Gastroesophageal sphincter (tissue), 4 donors: ENCODE data around the gene SLC29A4. TPM values are rescaled to one million over a fixed set of nuclear protein-coding genes. Genes with fewer than 3 reads are reported as not detected.
"Not testable (repeated sequence)": the region's sequence is repeated elsewhere in the genome, so short reads cannot be mapped to it uniquely, and the experiment has no call there.

Experiments used
- ATAC-seq: fragments of 150-250 bp; one replicate; pipeline ENCODE4 v1.9.1; 2016; ENCODE audit warnings: mild to moderate bottlenecking, moderate library complexity
- H3K27ac ChIP-seq, 4 donors: fragments of 200-600 bp; sonication (generic) in 3 of 4; 1 replicate in 3 of 4; 2 replicates in 1 of 4; pipeline ENCODE4 v1.5.1; 2016 to 2019
- H3K27me3 ChIP-seq: fragments of 200-600 bp; sonication (generic); one replicate; pipeline ENCODE4 v1.5.1; 2019
- H3K36me3 ChIP-seq, 2 donors: fragments of 200-600 bp; sonication (generic); one replicate each; pipeline ENCODE4 v1.5.1; 2019; ENCODE audit warnings: control low read depth in 1 of 2
- H3K4me1 ChIP-seq, 3 donors: fragments of 200-600 bp; sonication (generic); 1 replicate in 2 of 3; 2 replicates in 1 of 3; pipeline ENCODE4 v1.5.1; 2016 to 2019; ENCODE audit warnings: control low read depth in 2 of 3
- H3K4me3 ChIP-seq, 2 donors: fragments of 200-600 bp; sonication (generic); one replicate each; pipeline ENCODE4 v1.5.1; 2019; ENCODE audit warnings: mild to moderate bottlenecking in 1 of 2, moderate library complexity in 1 of 2
- H3K9me3 ChIP-seq, 3 donors: fragments of 200-600 bp; sonication (generic); one replicate each; pipeline ENCODE4 v1.5.1; 2017 to 2019; ENCODE audit warnings: control low read depth in 2 of 3
- CTCF ChIP-seq, 4 experiments: fragments of 200-600 bp in 2 of 4; fragments of 450-650 bp in 2 of 4; sonication (generic) in 1 of 4; IDR thresholded peaks; one replicate each; pipeline ENCODE4 v1.5.1; 2017 to 2019; ENCODE audit warnings: antibody characterized with exemption in 4 of 4, mild to moderate bottlenecking in 2 of 4, moderate library complexity in 2 of 4
- EP300 ChIP-seq: sonication (generic); formaldehyde crosslinking; IDR thresholded peaks from one replicate; pipeline ENCODE4 v1.6.1; 2017; ENCODE audit warnings: antibody characterized with exemption, mild to moderate bottlenecking
- POLR2A ChIP-seq, 2 donors: fragments of 450-650 bp; IDR thresholded peaks; one replicate each; pipeline ENCODE4 v1.6.1; 2017; ENCODE audit warnings: antibody characterized with exemption in 2 of 2, mild to moderate bottlenecking in 2 of 2, moderate library complexity in 1 of 2
- POLR2AphosphoS5 ChIP-seq: sonication (generic); formaldehyde crosslinking; IDR thresholded peaks from one replicate; pipeline ENCODE4 v1.6.1; 2017; ENCODE audit warnings: antibody characterized with exemption
- WGBS, 2 donors: methylation state at CpG; one replicate each; pipeline ENCODE4 v1.1.5; 2018; ENCODE audit warnings: low coverage in 1 of 2; 5-methylcytosine and 5-hydroxymethylcytosine counted together
- total RNA-seq, 4 donors: library from RNA; depleted of rRNA; stranded (reverse); fragments of >200 nt; gene quantifications; one replicate each; pipeline ENCODE4 v1.1.0, GENCODE V29; 2016

SLC29A4 gene
- total RNA-seq, 4 donors from 2014 or later, result 1.1 to 4.7 (median 2.4) TPM

- Histone ChIP-seq H3K27me3 (no peaks in the 10 kb centered on the region), H3K4me3 (no peak overlapping the region), H3K9me3 (no peaks in the 10 kb centered on the region), H3K27ac (no peak overlapping the region), H3K4me1 (peaks cover 0 to 17% (median 5%) of the 10 kb centered on the region in 3 donors), H3K36me3 (no peaks in the 10 kb centered on the region)
- ATAC-seq, result no peak
- TF ChIP-seq POLR2AphosphoS5 (no peak), POLR2A (IDR thresholded peaks at IDR 0.05) (no peak), CTCF (IDR thresholded peaks at IDR 0.05) (no peak), EP300 (no peak)
- WGBS, 2 donors, result 86 to 95% methylated on average over 5 to 8 of the region's 9 CpGs
These were observed 4.2 kb downstream of the SLC29A4 start for GRCh38 chr7:5286933-5287332.

GRCh38 chr7:5287373-5287772 lies 4.6 kb downstream of the SLC29A4 start:
- H3K27me3 ChIP-seq, H3K4me3 ChIP-seq, ATAC-seq, H3K27ac ChIP-seq, H3K9me3 ChIP-seq, H3K36me3 ChIP-seq: not testable (repeated sequence)
- WGBS, 2 donors, result 80% methylated on average over 1 of the region's 5 CpGs; no CpG with 5 or more reads in 1 of the 2 donors
- H3K4me1 ChIP-seq, result peaks cover 0 to 17% (median 5%) of the 10 kb centered on the region in 3 donors

- no peaks in the 10 kb centered on the region for H3K27me3 ChIP-seq
- H3K36me3 ChIP-seq, result no peaks in the 10 kb centered on the region
- H3K27ac ChIP-seq, result no peak overlapping the region
- WGBS, 2 donors, result 73 to 98% methylated on average over 2 to 5 of the region's 19 CpGs
- H3K4me1 ChIP-seq, result peaks cover 0 to 17% (median 5%) of the 10 kb centered on the region in 3 donors
- ATAC-seq, result no peak
- TF ChIP-seq POLR2AphosphoS5 (no peak), POLR2A (IDR thresholded peaks at IDR 0.05) (no peak), EP300 (no peak), CTCF (IDR thresholded peaks at IDR 0.05) (no peak)
- no peaks in the 10 kb centered on the region for H3K9me3 ChIP-seq
- H3K4me3 ChIP-seq, result no peak overlapping the region
These were observed 5.1 kb downstream of the SLC29A4 start for GRCh38 chr7:5287802-5288201.

GRCh38 chr7:5288560-5288959 lies 5.8 kb downstream of the SLC29A4 start:
- ATAC-seq, H3K36me3 ChIP-seq, H3K27me3 ChIP-seq, H3K27ac ChIP-seq, H3K9me3 ChIP-seq, H3K4me3 ChIP-seq: not testable (repeated sequence)
- peaks cover 0 to 11% (median 1%) of the 10 kb centered on the region in 3 donors for H3K4me1 ChIP-seq
- WGBS, 2 donors, result no CpG with 5 or more reads among the region's 8 CpGs

GRCh38 chr7:5289355-5289754 lies 6.6 kb downstream of the SLC29A4 start:
- 78 to 92% methylated on average over 3 to 7 of the region's 7 CpGs for WGBS, 2 donors
- no peaks in the 10 kb centered on the region for H3K9me3 ChIP-seq
- H3K27ac ChIP-seq, result no peak overlapping the region
- ATAC-seq, result no peak
- TF ChIP-seq CTCF (IDR thresholded peaks at IDR 0.05) (no peak), EP300 (no peak), POLR2A (IDR thresholded peaks at IDR 0.05) (no peak), POLR2AphosphoS5 (no peak)
- H3K36me3 ChIP-seq, result no peaks in the 10 kb centered on the region
- H3K4me1 ChIP-seq, result peaks cover 0 to 5% (median 0%) of the 10 kb centered on the region in 3 donors
- H3K4me3 ChIP-seq, result no peak overlapping the region
- no peaks in the 10 kb centered on the region for H3K27me3 ChIP-seq

- H3K9me3 ChIP-seq, result no peaks in the 10 kb centered on the region
- WGBS, 2 donors, result 85% methylated on average over 4 of the region's 8 CpGs; no CpG with 5 or more reads in 1 of the 2 donors
- no peak overlapping the region for H3K27ac ChIP-seq
- no peak overlapping the region for H3K4me3 ChIP-seq
- TF ChIP-seq CTCF (IDR thresholded peaks at IDR 0.05) (no peak), POLR2A (IDR thresholded peaks at IDR 0.05) (no peak), EP300 (no peak), POLR2AphosphoS5 (no peak)
- no peaks in the 10 kb centered on the region for H3K4me1 ChIP-seq
- H3K27me3 ChIP-seq, result peaks cover 2% of the 10 kb centered on the region
- H3K36me3 ChIP-seq, result no peaks in the 10 kb centered on the region
- no peak for ATAC-seq
These were observed 8.6 kb downstream of the SLC29A4 start for GRCh38 chr7:5291301-5291700.

- not testable (repeated sequence) for H3K4me1 ChIP-seq, ATAC-seq, H3K27me3 ChIP-seq, H3K9me3 ChIP-seq, H3K27ac ChIP-seq, H3K36me3 ChIP-seq, H3K4me3 ChIP-seq
- 46 to 100% methylated on average over 2 to 4 of the region's 15 CpGs for WGBS, 2 donors
These were observed 9.1 kb downstream of the SLC29A4 start for GRCh38 chr7:5291711-5292335.
